CMK (cell line): ENCODE results near the gene NLGN4Y.
"Not testable (repeated sequence)": the region's sequence is repeated elsewhere in the genome, so short reads cannot be mapped to it uniquely, and the experiment has no call there.

Experiments used
- DNase-seq: peaks from one replicate; pipeline ENCODE4 v3.0.0-alpha.2; 2010; ENCODE audit warnings: low read depth

NLGN4Y gene

DNA sequence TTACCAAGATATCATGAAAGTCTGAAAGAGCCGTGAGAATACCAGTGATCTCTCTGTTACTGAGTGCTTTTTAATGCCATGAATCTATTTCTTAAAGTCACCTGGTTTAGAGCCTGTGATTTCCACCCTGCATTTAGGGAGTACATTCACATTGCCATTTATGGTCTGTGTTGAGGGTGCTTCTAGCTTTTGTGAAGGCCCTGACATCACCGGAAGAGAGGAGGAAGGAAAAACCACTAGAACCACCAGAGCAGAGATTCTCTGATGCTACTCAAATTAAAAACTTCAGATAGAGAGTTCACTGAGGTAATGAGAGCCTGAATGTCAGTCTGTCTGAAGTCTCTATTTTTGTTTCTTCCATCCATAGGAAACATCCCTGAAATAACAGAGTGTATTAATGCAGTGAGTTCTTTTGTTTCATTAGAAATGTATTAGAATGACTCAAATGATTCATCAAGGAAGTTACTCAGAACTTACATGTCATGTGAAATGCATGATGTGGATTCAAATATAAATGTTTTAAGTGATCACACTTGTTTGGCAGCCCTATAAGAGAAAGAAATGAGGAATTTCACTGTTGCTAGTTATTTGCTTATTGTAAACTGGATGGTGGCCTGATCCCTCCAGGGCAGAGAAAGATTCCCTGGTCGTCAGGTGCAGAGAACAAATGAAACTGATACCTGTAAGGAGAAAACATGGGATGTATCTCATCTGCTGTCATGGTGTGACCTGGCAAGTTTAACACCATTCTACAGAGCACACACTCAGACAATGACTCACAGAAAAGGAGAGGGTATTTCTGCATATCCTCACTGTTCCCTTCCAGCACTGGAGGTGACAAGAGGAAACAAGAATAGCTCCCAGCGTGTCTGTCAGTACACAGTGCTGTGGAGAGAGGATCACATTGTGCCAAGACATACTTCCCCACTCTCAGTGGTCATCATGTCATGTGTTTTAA lies 310.1 kb downstream of the NLGN4Y start:
- no peak for DNase-seq

DNA sequence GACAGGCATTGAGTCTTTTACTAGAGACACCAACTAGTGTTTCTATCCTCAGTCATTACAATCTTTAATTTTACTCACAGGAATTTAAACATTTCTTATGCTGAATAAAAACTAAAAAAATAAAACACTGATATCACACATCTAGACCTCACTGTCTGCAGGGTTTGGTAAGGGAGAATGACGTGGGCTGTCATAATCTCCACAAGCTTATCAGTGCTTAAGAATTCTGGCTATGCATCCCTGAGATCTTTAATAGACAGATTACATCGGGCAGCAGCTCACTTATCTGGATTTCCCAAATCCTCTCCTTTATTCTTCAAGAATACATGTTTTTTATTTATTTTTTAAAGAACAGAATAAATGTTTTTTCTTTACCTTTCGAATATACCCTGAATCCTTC lies 313.1 kb downstream of the NLGN4Y start:
- no peak for DNase-seq

GRCh38 chrY:14850734-14851133 lies 326.4 kb downstream of the NLGN4Y start:
- no peak for DNase-seq

DNA sequence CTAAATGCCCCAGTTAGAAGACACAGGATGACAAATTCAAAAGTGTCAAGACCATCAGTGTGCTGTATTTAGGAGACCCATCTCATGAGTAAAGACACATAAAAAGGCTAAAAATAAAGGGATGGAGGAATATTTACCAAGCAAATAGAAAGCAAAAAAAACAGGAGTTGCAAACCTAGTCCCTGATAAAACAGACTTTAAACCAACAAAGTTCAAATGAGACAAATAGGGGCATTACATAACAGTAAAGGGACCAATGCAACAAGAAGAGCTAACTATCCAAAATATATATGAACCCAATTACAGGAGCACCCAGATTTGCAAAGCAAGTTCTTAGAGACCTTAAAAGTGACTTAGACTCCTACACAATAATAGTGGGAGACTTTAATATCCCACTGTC lies 336.1 kb downstream of the NLGN4Y start:
- DNase-seq, result no peak

DNA sequence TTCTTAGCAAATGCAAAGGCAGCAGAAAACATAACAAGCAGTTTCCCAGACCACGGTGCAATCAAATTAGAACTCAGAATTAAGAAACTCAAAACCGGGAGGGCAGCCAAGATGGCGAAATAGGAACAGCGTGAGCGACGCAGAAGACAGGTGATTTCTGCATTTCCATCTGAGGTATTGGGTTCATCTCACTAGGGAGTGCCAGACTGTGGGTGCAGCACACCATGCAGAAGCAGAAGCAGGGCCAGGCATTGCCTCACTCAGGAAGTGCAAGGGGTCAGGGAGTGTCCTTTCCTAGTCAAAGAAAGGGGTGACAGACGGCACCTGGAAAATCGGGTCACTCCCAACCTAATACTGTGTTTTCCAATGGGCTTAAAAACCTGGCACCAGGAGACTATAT lies 336.7 kb downstream of the NLGN4Y start:
- DNase-seq, result not testable (repeated sequence)

- no peak for DNase-seq
Measured at GRCh38 chrY:14871971-14872370, 347.6 kb downstream of the NLGN4Y start.
